ENCODE data around the gene ADAM22. TPM values are rescaled to one million over a fixed set of nuclear protein-coding genes. Genes with fewer than 3 reads are reported as not detected.

Gene ADAM22
- polyA plus RNA-seq, 3 donors, result 12.7 to 14.7 (median 13.6) TPM

GRCh38 chr7:88224601-88225275 is 290.7 kb downstream of the ADAM22 start:
- DNase-seq (ENCODE audit: extremely low read depth in 1 of 11, low read depth in 9 of 11, low spot score in 4 of 11), result no peak

GRCh38 chr7:88226201-88226600 is 292.1 kb downstream of the ADAM22 start:
- DNase-seq (ENCODE audit: extremely low read depth in 1 of 11, low read depth in 9 of 11, low spot score in 4 of 11), result no peak

DNA sequence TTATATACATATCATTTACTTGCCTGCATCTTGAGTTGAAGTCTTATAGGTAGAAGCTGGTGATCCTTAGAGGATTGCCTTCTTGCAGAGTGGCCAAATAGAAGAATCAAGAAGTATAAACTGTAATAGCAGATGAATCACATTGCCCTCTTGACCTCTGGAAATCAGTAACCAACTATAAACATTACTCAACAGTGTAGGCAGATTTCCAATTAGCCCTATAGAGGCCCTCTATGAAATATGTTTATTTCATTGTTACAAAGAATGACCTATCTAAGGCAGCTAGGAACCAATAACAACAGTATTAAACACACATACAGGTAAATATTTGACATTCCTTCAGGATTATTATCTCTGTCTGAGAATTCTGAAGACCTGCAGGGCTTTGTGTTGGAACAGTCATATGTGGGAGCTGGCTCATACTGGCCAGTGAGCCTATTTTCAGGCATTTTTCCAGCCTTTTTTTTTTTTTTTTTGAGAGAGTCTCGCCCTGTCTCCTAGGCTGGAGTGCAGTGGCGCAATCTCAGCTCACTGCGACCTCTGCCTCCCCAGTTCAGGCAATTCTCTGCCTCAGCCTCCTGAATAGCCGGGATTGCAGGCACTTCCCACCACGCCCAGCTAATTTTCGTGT is 292.9 kb downstream of the ADAM22 start:
- no peak for DNase-seq (ENCODE audit: extremely low read depth in 1 of 11, low read depth in 9 of 11, low spot score in 4 of 11)

DNA sequence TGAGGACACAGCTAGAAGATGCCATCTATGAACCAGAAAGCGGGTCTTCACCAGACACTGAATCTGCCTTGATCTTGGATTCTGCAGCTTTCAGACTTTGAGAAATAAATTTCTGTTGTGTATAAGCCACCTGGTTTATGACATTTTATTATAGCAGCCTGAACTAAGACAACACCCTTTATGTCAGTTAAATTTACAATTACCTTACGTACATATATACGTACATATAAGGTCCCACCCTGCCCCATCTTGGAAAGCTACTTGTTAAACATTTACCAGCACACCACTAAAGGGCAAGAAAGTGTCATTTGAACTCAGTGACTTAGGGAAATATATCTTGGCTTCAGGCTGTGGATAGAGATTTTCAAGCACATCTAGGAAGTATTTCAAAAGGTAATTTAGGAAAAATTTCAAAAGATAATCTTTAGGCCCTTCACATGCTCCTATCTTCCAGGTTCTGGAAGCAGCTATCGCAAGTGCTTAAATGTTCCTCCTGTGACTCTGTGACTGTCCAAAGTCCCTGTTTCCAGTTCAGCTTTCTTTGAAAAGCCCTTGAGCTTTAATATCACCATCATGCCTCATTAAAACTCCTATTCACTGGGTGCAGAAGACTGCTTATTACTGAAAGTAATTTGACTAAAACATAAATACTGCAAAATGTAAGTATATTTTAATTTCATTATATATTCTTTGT is 295.4 kb downstream of the ADAM22 start:
- no peak for DNase-seq (ENCODE audit: extremely low read depth in 1 of 11, low read depth in 9 of 11, low spot score in 4 of 11)

GRCh38 chr7:88230646-88231045 is 296.6 kb downstream of the ADAM22 start:
- no peak for DNase-seq (ENCODE audit: extremely low read depth in 1 of 11, low read depth in 9 of 11, low spot score in 4 of 11)

DNA sequence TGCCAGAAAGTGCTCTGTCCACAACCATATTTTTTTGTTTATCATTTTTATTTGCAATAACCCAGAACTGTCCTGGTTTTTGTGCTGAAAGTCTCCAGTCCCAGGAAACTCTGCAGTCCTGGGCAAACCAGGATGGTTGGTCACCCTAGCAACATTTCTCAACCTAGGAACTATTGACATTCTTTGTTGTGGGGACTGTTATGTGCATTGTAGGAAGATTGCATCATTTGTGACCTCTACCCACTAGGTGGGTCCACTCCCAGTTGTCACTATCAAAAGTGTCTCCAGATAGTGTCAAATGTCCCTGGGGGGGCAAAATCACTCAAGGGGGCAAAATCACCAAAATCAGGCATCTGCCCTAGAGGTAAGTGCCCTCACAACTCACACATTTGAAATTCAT is 299.8 kb downstream of the ADAM22 start:
- no peak for DNase-seq (ENCODE audit: extremely low read depth in 1 of 11, low read depth in 9 of 11, low spot score in 4 of 11)

DNA sequence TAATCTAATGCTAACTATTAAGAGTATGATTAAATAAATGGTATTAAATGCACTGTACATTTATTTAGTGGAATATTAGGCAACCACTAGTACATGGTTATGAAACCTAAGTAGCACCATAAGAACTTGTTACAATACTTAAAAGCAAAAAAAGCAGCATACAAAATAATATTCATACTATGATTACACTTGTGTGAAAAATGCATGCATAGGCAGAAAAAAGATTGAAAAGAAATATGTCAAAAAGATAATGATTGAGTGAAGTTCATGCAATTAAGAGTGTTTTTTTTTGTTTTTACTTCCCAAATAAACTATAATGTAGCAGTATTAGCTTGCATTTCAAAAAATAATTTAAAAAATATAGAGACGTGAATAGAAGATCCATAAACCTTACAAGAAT is 305.8 kb downstream of the ADAM22 start:
- DNase-seq (ENCODE audit: extremely low read depth in 1 of 11, low read depth in 9 of 11, low spot score in 4 of 11), result no peak

- DNase-seq (ENCODE audit: extremely low read depth in 1 of 11, low read depth in 9 of 11, low spot score in 4 of 11), result peak in 5 of 11 donors; percentile 7 to 38 (median 29)
These were observed 309.4 kb downstream of the ADAM22 start for GRCh38 chr7:88243345-88243909.

GRCh38 chr7:88244258-88244657 is 310.2 kb downstream of the ADAM22 start:
- DNase-seq (ENCODE audit: extremely low read depth in 1 of 11, low read depth in 9 of 11, low spot score in 4 of 11), result no peak

Other genes starting within 250 kb of the ADAM22 start
- gene SLC25A40, start 57.9 kb upstream of the ADAM22 start, polyA plus RNA-seq (ENCODE audit: insufficient read length in 3 of 3), result 10 to 100 TPM; 30.8 to 37.4 (median 34.2) TPM
- gene DBF4, start 57.8 kb upstream of the ADAM22 start, polyA plus RNA-seq (ENCODE audit: insufficient read length in 3 of 3), result 10 to 100 TPM; 16.5 to 23.4 (median 19.3) TPM

Data from renal cortex interstitium (tissue), 11 donors.